GM12891 (cell line): ENCODE measurements around the gene TRIB2. TPM values are rescaled to one million over a fixed set of nuclear protein-coding genes. Genes with fewer than 3 reads are reported as not detected.
"Not testable (repeated sequence)": the region's sequence is repeated elsewhere in the genome, so short reads cannot be mapped to it uniquely, and the experiment has no call there.

Source experiments
- DNase-seq: peaks from one replicate; pipeline ENCODE4 v3.0.0; 2011; ENCODE audit warnings: low spot score; ENCODE audit not compliant: insufficient read length
- FAIRE-seq: peaks from 2 replicates; lab custom pipeline; 2011; peaks lifted over from hg19 to GRCh38; lab: Jason Lieb, UNC
- PAX5 ChIP-seq: IDR thresholded peaks from 2 replicates; pipeline ENCODE4 v1.6.1; 2011; ENCODE audit warnings: low read length, moderate library complexity, mild to moderate bottlenecking; ENCODE audit not compliant: insufficient read depth, severe bottlenecking
- POLR2A ChIP-seq: IDR thresholded peaks from 2 replicates; pipeline ENCODE4 v1.6.1; 2011; ENCODE audit warnings: low read depth, low read length, control low read depth
- POLR2AphosphoS5 ChIP-seq: IDR thresholded peaks from 2 replicates; pipeline ENCODE4 v1.6.1; 2011; ENCODE audit warnings: low read depth, low read length, control low read depth
- POU2F2 ChIP-seq: IDR thresholded peaks from 2 replicates; pipeline ENCODE4 v1.6.1; 2011; ENCODE audit warnings: low read depth, mild to moderate bottlenecking, control low read depth, low read length, moderate library complexity
- SPI1 ChIP-seq: IDR thresholded peaks from 2 replicates; pipeline ENCODE4 v1.6.1; 2011; ENCODE audit warnings: low read depth, low read length, control low read depth
- TAF1 ChIP-seq: IDR thresholded peaks from 2 replicates; pipeline ENCODE4 v1.6.1; 2011; ENCODE audit warnings: low read depth, low read length, control low read depth
- polyA plus RNA-seq: library from polyadenylated mRNA; unstranded; fragments of >200 nt; gene quantifications from one replicate; pipeline ENCODE4 v1.2.1, GENCODE V29; 2012; ENCODE audit warnings: low read depth, missing spikeins, inconsistent platforms; ENCODE audit not compliant: missing spikeins

Gene TRIB2
- 5.0 TPM for polyA plus RNA-seq

- no peak for TF ChIP-seq TAF1
These were observed at the start of gene TRIB2 for GRCh38 chr2:12716282-12717190. Gene TRIB2 (plus strand): TSS chr2:12716936. CDS start chr2:12718308, 1,372 bp downstream.

GRCh38 chr2:12669036-12669435 lies 47.7 kb upstream of the TRIB2 start:
- no peak for TF ChIP-seq SPI1
- no peak for TF ChIP-seq POLR2AphosphoS5
- no peak for TF ChIP-seq POLR2A
- TF ChIP-seq TAF1 = no peak
- no peak for TF ChIP-seq POU2F2
- no peak for TF ChIP-seq PAX5
- FAIRE-seq (no peak), DNase-seq (no peak)

More at GRCh38 chr2:12716282-12717190, at the start of gene TRIB2:
- FAIRE-seq = no peak
- peak; percentile 85 for DNase-seq

GRCh38 chr2:12672711-12673315 lies 43.9 kb upstream of the TRIB2 start:
- FAIRE-seq (no peak), DNase-seq (no peak)
- TF ChIP-seq POLR2AphosphoS5 (no peak), POU2F2 (no peak), POLR2A (no peak), SPI1 (no peak), PAX5 (no peak), TAF1 (no peak)

GRCh38 chr2:12674644-12675328 lies 42.0 kb upstream of the TRIB2 start:
- TF ChIP-seq SPI1 (no peak), PAX5 (no peak), POLR2AphosphoS5 (no peak), POLR2A (no peak), TAF1 (no peak), POU2F2 (no peak)
- no peak for DNase-seq
- no peak for FAIRE-seq

GRCh38 chr2:12675352-12675795 lies 41.4 kb upstream of the TRIB2 start:
- no peak for DNase-seq
- TF ChIP-seq POU2F2 (no peak), POLR2AphosphoS5 (no peak), SPI1 (no peak), TAF1 (no peak), POLR2A (no peak)
- FAIRE-seq = no peak

GRCh38 chr2:12675801-12676200 lies 40.9 kb upstream of the TRIB2 start:
- TF ChIP-seq SPI1 (no peak), POU2F2 (no peak), POLR2AphosphoS5 (no peak), POLR2A (no peak), PAX5 (no peak), TAF1 (no peak)
- DNase-seq (no peak), FAIRE-seq (no peak)

- TF ChIP-seq POLR2AphosphoS5 (no peak), POU2F2 (no peak), TAF1 (no peak), POLR2A (no peak), PAX5 (no peak), SPI1 (no peak)
- FAIRE-seq (no peak), DNase-seq (no peak)
These were observed 40.0 kb upstream of the TRIB2 start for GRCh38 chr2:12676771-12677170.

- no peak for FAIRE-seq
These were observed 38.5 kb upstream of the TRIB2 start for GRCh38 chr2:12678186-12678585.

GRCh38 chr2:12679550-12680072 lies 37.1 kb upstream of the TRIB2 start:
- TF ChIP-seq POLR2A = no peak
- DNase-seq (no peak), FAIRE-seq (no peak)

More at GRCh38 chr2:12678186-12678585, 38.5 kb upstream of the TRIB2 start:
- no peak for DNase-seq
- TF ChIP-seq SPI1 (no peak), TAF1 (no peak), PAX5 (no peak), POLR2A (no peak), POU2F2 (no peak), POLR2AphosphoS5 (no peak)

GRCh38 chr2:12680115-12680514 lies 36.6 kb upstream of the TRIB2 start:
- not testable (repeated sequence) for DNase-seq, FAIRE-seq
